ENCODE measurements around the gene GLYAT. TPM values are rescaled to one million over a fixed set of nuclear protein-coding genes. Genes with fewer than 3 reads are reported as not detected.

GLYAT gene
- total RNA-seq, 1 experiment from 2014 or later = not detected

GRCh38 chr11:58762284-58763119 is 30.8 kb upstream of the GLYAT start:
- POLR2A ChIA-PET = no interaction called here
- no peak overlapping the region for H3K4me3 ChIP-seq (ENCODE audit: low read depth, low read length)
- H3K27ac Mint-ChIP-seq (ENCODE audit: unreplicated experiment) = peak overlapping the region; percentile 50
- H3K9me3 Mint-ChIP-seq (ENCODE audit: unreplicated experiment) = peaks cover 12% of the 10 kb centered on the region
- H3K4me3 Mint-ChIP-seq (ENCODE audit: unreplicated experiment) = peak overlapping the region; percentile 47
- peak; percentile 65 to 82 for DNase-seq
- intact Hi-C loops (cut with micrococcal nuclease; ENCODE audit: unreplicated experiment) = loop anchor here (1.0 to 2.0 kb wide), 2 partner anchors 26 to 184 kb away; no protein-coding TSS in a partner anchor
- H3K36me3 ChIP-seq (ENCODE audit: control insufficient read depth, insufficient read depth, low read length) = no peaks in the 10 kb centered on the region
- no peaks in the 10 kb centered on the region for H3K27me3 ChIP-seq (replicated peaks; ENCODE audit: control insufficient read depth, insufficient read depth, low read length)
- BruUV-seq (replicated peaks) = no TSS peak
- TF ChIP-seq CTCF (IDR thresholded peaks at IDR 0.05; ENCODE audit: insufficient read depth in 1 of 2, low read depth in 1 of 2, low read length in 1 of 2, severe bottlenecking in 1 of 2, unreplicated experiment in 1 of 2) = no peak
- no peaks in the 10 kb centered on the region for H3K27me3 Mint-ChIP-seq (ENCODE audit: insufficient read depth, unreplicated experiment)
- CTCF ChIA-PET = interaction anchor here (0.6 kb wide), 1 partner anchor 11 kb away, joined by 3 read pairs; no protein-coding TSS in a partner anchor
- H3K4me1 Mint-ChIP-seq (ENCODE audit: low read depth, unreplicated experiment) = peaks cover 13% of the 10 kb centered on the region
- peaks cover 16% of the 10 kb centered on the region for H3K4me1 ChIP-seq
- peaks cover 5% of the 10 kb centered on the region for H3K36me3 Mint-ChIP-seq (ENCODE audit: insufficient read depth, unreplicated experiment)
- 0 out of 2 replicates have a peak, but pooled peaks cover 3% of the 10 kb centered on the region for H3K9me3 ChIP-seq

- H3K27ac Mint-ChIP-seq (ENCODE audit: unreplicated experiment) = no peak overlapping the region
Measured at GRCh38 chr11:58757439-58757838, 25.7 kb upstream of the GLYAT start.

More at GRCh38 chr11:58757439-58757838, 25.7 kb upstream of the GLYAT start:
- peaks cover under 1% of the 10 kb centered on the region for H3K36me3 Mint-ChIP-seq (ENCODE audit: insufficient read depth, unreplicated experiment)
- H3K36me3 ChIP-seq (ENCODE audit: control insufficient read depth, insufficient read depth, low read length) = no peaks in the 10 kb centered on the region
- H3K4me1 ChIP-seq = peaks cover 2% of the 10 kb centered on the region
- POLR2A ChIA-PET = no interaction called here
- DNase-seq = no peak
- H3K4me1 Mint-ChIP-seq (ENCODE audit: low read depth, unreplicated experiment) = peaks cover 5% of the 10 kb centered on the region
- H3K27me3 ChIP-seq (replicated peaks; ENCODE audit: control insufficient read depth, insufficient read depth, low read length) = no peaks in the 10 kb centered on the region
- no peaks in the 10 kb centered on the region for H3K27me3 Mint-ChIP-seq (ENCODE audit: insufficient read depth, unreplicated experiment)
- CTCF ChIA-PET = no interaction called here
- TF ChIP-seq CTCF (IDR thresholded peaks at IDR 0.05; ENCODE audit: insufficient read depth in 1 of 2, low read depth in 1 of 2, low read length in 1 of 2, severe bottlenecking in 1 of 2, unreplicated experiment in 1 of 2) = no peak
- intact Hi-C loops (cut with micrococcal nuclease; ENCODE audit: unreplicated experiment) = no loop called here
- BruUV-seq (replicated peaks) = no TSS peak
- no peak overlapping the region for H3K4me3 ChIP-seq (ENCODE audit: low read depth, low read length)
- H3K4me3 Mint-ChIP-seq (ENCODE audit: unreplicated experiment) = no peak overlapping the region
- no peaks in the 10 kb centered on the region for H3K9me3 ChIP-seq
- no peaks in the 10 kb centered on the region for H3K9me3 Mint-ChIP-seq (ENCODE audit: unreplicated experiment)
